Colonic mucosa (tissue), 4 donors: ENCODE measurements around the gene LTA4H. TPM values are rescaled to one million over a fixed set of nuclear protein-coding genes. Genes with fewer than 3 reads are reported as not detected.

Source experiments
- DNase-seq: peaks from one replicate; pipeline ENCODE4 v3.0.0-alpha.2; 2020
- H3K27ac ChIP-seq: fragments of 200-600 bp; one replicate; pipeline ENCODE4 v1.8.0; 2021
- H3K27me3 ChIP-seq: fragments of 200-600 bp; one replicate; pipeline ENCODE4 v1.8.0; 2021
- H3K36me3 ChIP-seq: fragments of 200-600 bp; one replicate; pipeline ENCODE4 v1.8.0; 2021
- H3K4me1 ChIP-seq: fragments of 200-600 bp; one replicate; pipeline ENCODE4 v1.8.0; 2021; ENCODE audit warnings: mild to moderate bottlenecking
- H3K4me3 ChIP-seq: fragments of 200-600 bp; one replicate; pipeline ENCODE4 v1.8.0; 2021
- H3K9ac ChIP-seq, 2 donors: one replicate each; pipeline ENCODE4 v1.7.0; 2013; ENCODE audit warnings: control low read depth in 2 of 2, low read depth in 2 of 2, low read length in 2 of 2
- H3K9me3 ChIP-seq: fragments of 200-600 bp; one replicate; pipeline ENCODE4 v1.8.0; 2021
- intact Hi-C: fragments of 100-400 bp; cut with DNase I; formaldehyde crosslinking; loops from one replicate; pipeline ENCODE4 v1.14.1; 2022
- total RNA-seq, 2 donors: library from RNA; stranded (reverse); fragmentation: NEBNext Ultra II Directional in 1 of 2; extraction: Animal tissue kit (Norgen Biotek cat#: 25700) in 1 of 2; gene quantifications; one replicate each; pipeline ENCODE4 v1.2.1, GENCODE V29; 2021
- TF ChIP-seq, protein P1 (sequence below): fragments of 200-600 bp; IDR thresholded peaks from one replicate; pipeline ENCODE4 v1.8.0; 2022; ENCODE audit warnings: antibody characterized with exemption, mild to moderate bottlenecking
- donor health status: healthy.
- donor health status: DM: no; HTN: no; CAD: no.
- donor health status: DM: no; HTN: no; CAD: no.

The LTA4H gene
- total RNA-seq, 2 donors from 2014 or later, result 71.4 to 96.5 TPM

DNA sequence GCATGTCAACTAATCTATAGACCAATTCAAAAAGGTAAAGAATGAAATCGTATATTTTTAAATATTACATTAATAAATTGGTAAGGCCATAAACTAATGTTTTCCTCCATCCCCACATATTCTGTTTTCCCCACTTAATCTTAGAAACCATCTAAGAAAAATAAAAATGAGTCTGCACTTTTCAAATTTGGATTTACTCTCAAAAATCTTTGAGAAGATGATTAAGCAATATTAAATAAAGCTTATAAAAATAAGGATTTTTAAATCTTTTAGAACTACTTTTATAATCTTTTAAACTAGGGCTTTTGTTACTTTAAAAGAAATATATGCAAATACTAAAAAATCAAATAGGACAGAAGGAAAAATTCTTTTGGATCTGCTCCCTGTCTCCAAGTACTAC is 28.7 kb downstream of the LTA4H start:
- H3K27ac ChIP-seq, result no peak overlapping the region
- H3K4me3 ChIP-seq, result no peak overlapping the region
- TF ChIP-seq, protein P1, sequence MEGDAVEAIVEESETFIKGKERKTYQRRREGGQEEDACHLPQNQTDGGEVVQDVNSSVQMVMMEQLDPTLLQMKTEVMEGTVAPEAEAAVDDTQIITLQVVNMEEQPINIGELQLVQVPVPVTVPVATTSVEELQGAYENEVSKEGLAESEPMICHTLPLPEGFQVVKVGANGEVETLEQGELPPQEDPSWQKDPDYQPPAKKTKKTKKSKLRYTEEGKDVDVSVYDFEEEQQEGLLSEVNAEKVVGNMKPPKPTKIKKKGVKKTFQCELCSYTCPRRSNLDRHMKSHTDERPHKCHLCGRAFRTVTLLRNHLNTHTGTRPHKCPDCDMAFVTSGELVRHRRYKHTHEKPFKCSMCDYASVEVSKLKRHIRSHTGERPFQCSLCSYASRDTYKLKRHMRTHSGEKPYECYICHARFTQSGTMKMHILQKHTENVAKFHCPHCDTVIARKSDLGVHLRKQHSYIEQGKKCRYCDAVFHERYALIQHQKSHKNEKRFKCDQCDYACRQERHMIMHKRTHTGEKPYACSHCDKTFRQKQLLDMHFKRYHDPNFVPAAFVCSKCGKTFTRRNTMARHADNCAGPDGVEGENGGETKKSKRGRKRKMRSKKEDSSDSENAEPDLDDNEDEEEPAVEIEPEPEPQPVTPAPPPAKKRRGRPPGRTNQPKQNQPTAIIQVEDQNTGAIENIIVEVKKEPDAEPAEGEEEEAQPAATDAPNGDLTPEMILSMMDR, result no peak
- H3K9me3 ChIP-seq, result no peaks in the 10 kb centered on the region
- no peak overlapping the region for H3K9ac ChIP-seq
- no peaks in the 10 kb centered on the region for H3K27me3 ChIP-seq
- H3K4me1 ChIP-seq, result no peaks in the 10 kb centered on the region
- no peak for DNase-seq
- intact Hi-C loops, result no loop called here
- H3K36me3 ChIP-seq, result no peaks in the 10 kb centered on the region

DNA sequence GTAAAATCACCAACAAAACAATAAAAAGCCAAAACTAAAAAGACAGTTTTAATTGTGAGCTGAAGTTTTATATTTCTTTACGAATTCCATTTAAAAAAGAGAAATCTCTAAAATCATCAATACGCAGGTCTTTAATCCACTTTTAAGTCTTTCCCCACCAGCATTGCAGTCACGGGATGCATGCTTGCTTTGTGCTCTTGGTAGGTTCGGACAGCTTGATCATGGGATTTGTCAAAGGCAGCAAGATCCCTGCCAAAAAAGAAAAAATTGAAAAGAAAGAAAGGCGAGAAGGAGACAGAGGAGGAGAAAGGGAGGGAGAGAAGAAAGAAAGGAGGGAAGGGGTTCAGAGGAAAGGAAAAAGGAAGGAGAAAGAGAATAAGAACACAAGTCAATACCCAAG is 34.5 kb downstream of the LTA4H start:
- TF ChIP-seq, protein P1, result no peak
- Histone ChIP-seq H3K27me3 (no peaks in the 10 kb centered on the region), H3K9me3 (no peaks in the 10 kb centered on the region), H3K9ac (no peak overlapping the region), H3K4me3 (no peak overlapping the region), H3K36me3 (no peaks in the 10 kb centered on the region), H3K27ac (no peak overlapping the region), H3K4me1 (no peaks in the 10 kb centered on the region)
- intact Hi-C loops, result no loop called here
- DNase-seq, result no peak

DNA sequence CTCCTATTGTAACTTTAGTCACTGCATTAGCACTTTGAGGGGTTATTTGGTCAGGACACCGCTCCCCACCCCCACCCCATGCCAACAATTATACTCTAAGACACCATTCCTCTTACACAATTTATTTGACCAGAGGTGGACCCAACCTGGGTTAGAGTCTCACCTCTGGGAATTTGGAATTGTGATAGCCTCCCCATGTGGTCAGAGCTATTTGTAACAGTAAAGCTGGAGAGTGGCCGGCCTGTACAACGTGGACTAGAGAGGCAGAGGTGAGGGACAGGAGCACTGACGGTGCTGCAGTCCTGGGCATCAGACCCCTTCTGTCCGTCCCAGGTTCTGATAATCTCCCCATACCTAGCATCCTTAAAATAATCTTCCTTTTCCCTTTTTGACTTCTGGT is 35.9 kb downstream of the LTA4H start:
- H3K36me3 ChIP-seq, result no peaks in the 10 kb centered on the region
- DNase-seq, result no peak
- intact Hi-C loops, result loop anchor here (2.0 kb wide), 1 partner anchor 81 kb away; no protein-coding TSS in a partner anchor
- H3K9ac ChIP-seq, result no peak overlapping the region
- no peak overlapping the region for H3K4me3 ChIP-seq
- TF ChIP-seq, protein P1, result no peak
- no peaks in the 10 kb centered on the region for H3K9me3 ChIP-seq
- H3K27me3 ChIP-seq, result no peaks in the 10 kb centered on the region
- H3K27ac ChIP-seq, result no peak overlapping the region
- H3K4me1 ChIP-seq, result no peaks in the 10 kb centered on the region

DNA sequence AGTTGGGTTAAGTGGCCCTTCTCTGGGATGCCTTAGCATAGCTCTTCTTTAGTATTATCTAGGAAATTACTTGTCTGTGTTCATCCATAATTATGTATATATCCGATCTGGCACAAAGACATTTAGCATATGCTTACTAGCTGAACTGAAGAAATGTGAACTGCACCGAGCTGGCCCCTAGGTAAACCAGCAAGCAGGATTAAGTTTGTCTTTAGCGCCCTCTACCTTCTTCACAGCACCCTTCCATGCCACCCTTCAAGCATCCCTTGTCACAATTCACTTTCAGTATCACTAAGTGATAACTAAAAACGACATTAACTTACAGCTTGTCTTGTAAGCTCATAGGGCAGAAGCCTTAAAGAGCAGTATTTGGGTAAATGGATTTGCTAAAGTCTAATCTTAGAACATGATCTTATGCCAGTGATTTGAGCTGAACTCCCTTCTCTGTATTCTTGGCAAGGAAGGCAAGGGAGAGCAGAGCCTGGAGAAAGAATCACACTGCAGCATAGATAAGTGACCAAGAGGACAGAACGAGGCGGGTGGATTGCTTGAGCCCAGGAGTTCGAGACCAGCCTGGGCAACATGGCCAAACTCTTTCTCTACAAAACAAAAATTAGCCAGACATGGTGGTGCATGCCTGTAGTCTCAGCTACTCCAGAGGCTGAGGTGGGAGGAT is 36.6 kb downstream of the LTA4H start:
- H3K4me1 ChIP-seq, result no peaks in the 10 kb centered on the region
- no peak overlapping the region for H3K4me3 ChIP-seq
- TF ChIP-seq, protein P1, result peak; percentile 57
- no peak overlapping the region for H3K9ac ChIP-seq
- no peaks in the 10 kb centered on the region for H3K27me3 ChIP-seq
- no peak overlapping the region for H3K27ac ChIP-seq
- H3K9me3 ChIP-seq, result no peaks in the 10 kb centered on the region
- DNase-seq, result peak; percentile 48
- intact Hi-C loops, result loop anchor here (2.0 kb wide), 1 partner anchor 80 kb away; no protein-coding TSS in a partner anchor
- H3K36me3 ChIP-seq, result no peaks in the 10 kb centered on the region

DNA sequence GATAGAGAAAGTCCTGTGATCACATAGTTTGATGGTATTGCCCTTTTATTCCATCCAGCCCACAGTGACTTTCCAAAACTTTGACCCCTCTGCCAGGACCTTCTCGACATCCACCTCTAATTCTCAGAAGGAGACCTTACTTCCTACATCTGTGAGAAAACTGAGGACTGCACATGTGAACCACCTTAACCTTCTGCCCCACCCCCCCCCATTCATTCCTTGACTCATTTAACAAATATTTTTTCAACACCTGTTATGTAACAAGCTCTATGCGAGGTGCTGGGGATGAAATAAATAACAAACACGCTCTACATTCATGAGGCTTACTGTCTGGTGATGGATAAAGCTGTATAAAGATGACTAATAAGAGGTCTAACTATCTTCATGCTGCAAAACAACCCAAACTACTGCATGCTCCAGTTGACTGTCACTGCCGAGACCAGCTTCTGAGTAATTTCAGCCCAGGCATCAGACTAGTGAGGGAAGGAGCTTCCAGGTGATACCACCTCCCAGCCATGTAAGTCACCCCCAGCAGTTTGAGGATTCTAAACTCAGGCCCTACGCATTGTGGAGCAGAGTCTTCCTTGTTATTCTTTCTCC is 37.4 kb downstream of the LTA4H start:
- Histone ChIP-seq H3K27ac (no peak overlapping the region), H3K9ac (no peak overlapping the region), H3K4me3 (no peak overlapping the region), H3K27me3 (no peaks in the 10 kb centered on the region), H3K9me3 (no peaks in the 10 kb centered on the region), H3K36me3 (no peaks in the 10 kb centered on the region), H3K4me1 (no peaks in the 10 kb centered on the region)
- TF ChIP-seq, protein P1, result no peak
- DNase-seq, result no peak
- intact Hi-C loops, result loop anchor here (2.0 kb wide), 1 partner anchor 79 kb away; no protein-coding TSS in a partner anchor
